Hepatocyte (in vitro differentiated cells): Measurements from ENCODE around the gene SMIM1. TPM values are rescaled to one million over a fixed set of nuclear protein-coding genes. Genes with fewer than 3 reads are reported as not detected.
A peak's percentile ranks its signal among the peaks of the same experiment; 100 is the strongest.
"Not testable (repeated sequence)": the region's sequence is repeated elsewhere in the genome, so short reads cannot be mapped to it uniquely, and the experiment has no call there.

Experiments
- DNase-seq: peaks from one replicate; pipeline ENCODE4 v3.0.0-alpha.2; 2016; ENCODE audit warnings: low spot score
- H2AFZ ChIP-seq: fragments of 200-600 bp; sonication (generic); 2 replicates; pipeline ENCODE4 v1.6.0; 2016; ENCODE audit warnings: antibody characterized with exemption, mild to moderate bottlenecking
- H3K27ac ChIP-seq: fragments of 200-600 bp; sonication (generic); 2 replicates; pipeline ENCODE4 v1.5.1; 2016; ENCODE audit warnings: mild to moderate bottlenecking
- H3K27me3 ChIP-seq: fragments of 200-600 bp; sonication (generic); 2 replicates; pipeline ENCODE4 v1.6.1; 2016
- H3K36me3 ChIP-seq: fragments of 200-600 bp; sonication (generic); replicated peaks from 2 replicates; pipeline ENCODE4 v1.5.1; 2016; ENCODE audit warnings: low read depth; ENCODE audit not compliant: insufficient read depth
- H3K4me1 ChIP-seq: fragments of 200-600 bp; sonication (generic); 2 replicates; pipeline ENCODE4 v1.5.1; 2016; ENCODE audit warnings: mild to moderate bottlenecking, moderate library complexity; ENCODE audit not compliant: insufficient read depth
- H3K4me2 ChIP-seq: fragments of 200-600 bp; sonication (generic); 2 replicates; pipeline ENCODE4 v1.6.0; 2016
- H3K4me3 ChIP-seq: fragments of 200-600 bp; sonication (generic); 2 replicates; pipeline ENCODE4 v1.5.1; 2016; ENCODE audit warnings: mild to moderate bottlenecking
- H3K79me2 ChIP-seq: fragments of 200-600 bp; sonication (generic); 2 replicates; pipeline ENCODE4 v1.6.0; 2017; ENCODE audit warnings: mild to moderate bottlenecking
- H3K9me2 ChIP-seq: fragments of 200-600 bp; sonication (generic); replicated peaks from 2 replicates; pipeline ENCODE4 v1.6.0; 2017; ENCODE audit warnings: mild to moderate bottlenecking; ENCODE audit not compliant: insufficient read depth
- H3K9me3 ChIP-seq: fragments of 200-600 bp; sonication (generic); 2 replicates; pipeline ENCODE4 v1.5.1; 2016; ENCODE audit warnings: low read depth, mild to moderate bottlenecking
- H4K20me1 ChIP-seq: fragments of 200-600 bp; sonication (generic); 2 replicates; pipeline ENCODE4 v1.6.0; 2016; ENCODE audit warnings: mild to moderate bottlenecking; ENCODE audit not compliant: insufficient read depth, poor library complexity, severe bottlenecking
- EZH2 ChIP-seq: fragments of 200-600 bp; sonication (generic); IDR thresholded peaks from 2 replicates; pipeline ENCODE4 v1.6.1; 2016; ENCODE audit warnings: antibody characterized with exemption, mild to moderate bottlenecking, borderline replicate concordance
- EZH2phosphoT487 ChIP-seq: fragments of 200-600 bp; sonication (generic); IDR thresholded peaks from one replicate; pipeline ENCODE4 v1.6.1; 2018; ENCODE audit warnings: antibody characterized with exemption, mild to moderate bottlenecking, low read depth, moderate library complexity; ENCODE audit not compliant: unreplicated experiment, severe bottlenecking
- WGBS: methylation state at CpG from one replicate; pipeline ENCODE4 v1.1.6; 2016; ENCODE audit warnings: low lambda C conversion rate; ENCODE audit errors: missing lambda C conversion rate; 5-methylcytosine and 5-hydroxymethylcytosine counted together
- polyA plus RNA-seq: library from polyadenylated mRNA; unstranded; fragments of >200 nt; fragmentation: Nextera tagmentation; extraction: Ambion mirVana; gene quantifications from 2 replicates; pipeline ENCODE4 v1.2.1, GENCODE V29; 2016
- total RNA-seq: library from RNA; depleted of rRNA; stranded (reverse); fragments of >200 nt; gene quantifications from 2 replicates; pipeline ENCODE4 v1.2.3, GENCODE V29; 2014
- TF ChIP-seq, protein P1 (sequence below): fragments of 200-600 bp; sonication (generic); IDR thresholded peaks from 2 replicates; pipeline ENCODE4 v1.5.1; 2016; ENCODE audit warnings: antibody characterized with exemption, mild to moderate bottlenecking; ENCODE audit not compliant: poor library complexity

SMIM1 gene
- total and polyA plus RNA-seq, 2 experiments from 2014 or later, result 21.0 to 118 TPM

DNA sequence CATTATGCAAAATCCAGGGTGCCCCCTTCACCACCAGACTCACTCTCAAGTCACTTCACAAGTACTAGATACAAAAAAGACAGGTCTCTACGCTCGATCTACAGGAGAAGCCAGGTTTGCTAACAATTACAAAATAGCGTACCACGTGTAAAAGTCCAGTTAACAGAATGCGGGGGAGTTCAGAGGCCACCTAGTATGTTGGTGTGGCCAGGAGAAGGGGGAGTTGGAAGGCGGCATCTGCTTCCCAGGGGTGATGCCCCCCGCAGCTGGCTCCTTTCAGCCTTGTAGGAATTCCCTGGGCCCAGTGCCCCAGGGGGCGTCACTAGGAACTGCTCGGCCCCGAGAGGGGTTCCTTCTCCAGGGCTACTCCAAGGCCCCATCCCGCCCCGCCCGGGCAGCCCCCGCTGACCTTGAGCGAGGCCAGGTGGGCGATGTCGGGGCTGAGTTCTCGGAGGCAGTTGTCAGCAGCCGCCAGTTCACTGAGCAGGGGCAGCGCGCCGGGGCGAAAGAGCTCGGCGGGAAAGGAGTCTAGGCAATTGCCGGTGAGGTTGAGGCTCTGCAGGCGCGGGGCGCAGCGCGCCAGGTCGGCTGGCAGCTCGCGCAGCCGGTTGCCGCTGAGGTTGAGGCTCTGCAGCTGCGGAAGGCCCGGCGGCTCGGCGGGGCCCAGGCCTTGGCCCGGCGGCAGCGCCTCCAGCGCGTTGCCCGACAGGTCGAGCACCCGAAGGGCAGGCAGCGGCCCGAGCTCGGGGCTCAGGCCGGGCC, 23.1 kb downstream of the SMIM1 start:
- no peaks in the 10 kb centered on the region for H3K9me2 ChIP-seq
- H4K20me1 ChIP-seq, result peaks cover 42% of the 10 kb centered on the region
- no peaks in the 10 kb centered on the region for H3K36me3 ChIP-seq
- no peaks in the 10 kb centered on the region for H3K9me3 ChIP-seq
- DNase-seq, result no peak
- peak overlapping the region; percentile 61 for H3K27ac ChIP-seq
- H3K79me2 ChIP-seq, result peaks cover 53% of the 10 kb centered on the region
- no peak for TF ChIP-seq EZH2phosphoT487
- TF ChIP-seq EZH2, result no peak
- TF ChIP-seq, protein P1, sequence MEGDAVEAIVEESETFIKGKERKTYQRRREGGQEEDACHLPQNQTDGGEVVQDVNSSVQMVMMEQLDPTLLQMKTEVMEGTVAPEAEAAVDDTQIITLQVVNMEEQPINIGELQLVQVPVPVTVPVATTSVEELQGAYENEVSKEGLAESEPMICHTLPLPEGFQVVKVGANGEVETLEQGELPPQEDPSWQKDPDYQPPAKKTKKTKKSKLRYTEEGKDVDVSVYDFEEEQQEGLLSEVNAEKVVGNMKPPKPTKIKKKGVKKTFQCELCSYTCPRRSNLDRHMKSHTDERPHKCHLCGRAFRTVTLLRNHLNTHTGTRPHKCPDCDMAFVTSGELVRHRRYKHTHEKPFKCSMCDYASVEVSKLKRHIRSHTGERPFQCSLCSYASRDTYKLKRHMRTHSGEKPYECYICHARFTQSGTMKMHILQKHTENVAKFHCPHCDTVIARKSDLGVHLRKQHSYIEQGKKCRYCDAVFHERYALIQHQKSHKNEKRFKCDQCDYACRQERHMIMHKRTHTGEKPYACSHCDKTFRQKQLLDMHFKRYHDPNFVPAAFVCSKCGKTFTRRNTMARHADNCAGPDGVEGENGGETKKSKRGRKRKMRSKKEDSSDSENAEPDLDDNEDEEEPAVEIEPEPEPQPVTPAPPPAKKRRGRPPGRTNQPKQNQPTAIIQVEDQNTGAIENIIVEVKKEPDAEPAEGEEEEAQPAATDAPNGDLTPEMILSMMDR, result no peak
- peaks cover 13% of the 10 kb centered on the region for H3K4me1 ChIP-seq
- no peaks in the 10 kb centered on the region for H3K27me3 ChIP-seq
- peak overlapping the region; percentile 99 for H3K4me2 ChIP-seq
- WGBS, result 8% methylated on average over 30 of the region's 53 CpGs
- H3K4me3 ChIP-seq, result peak overlapping the region; percentile 86
- H2AFZ ChIP-seq, result no peak overlapping the region

DNA sequence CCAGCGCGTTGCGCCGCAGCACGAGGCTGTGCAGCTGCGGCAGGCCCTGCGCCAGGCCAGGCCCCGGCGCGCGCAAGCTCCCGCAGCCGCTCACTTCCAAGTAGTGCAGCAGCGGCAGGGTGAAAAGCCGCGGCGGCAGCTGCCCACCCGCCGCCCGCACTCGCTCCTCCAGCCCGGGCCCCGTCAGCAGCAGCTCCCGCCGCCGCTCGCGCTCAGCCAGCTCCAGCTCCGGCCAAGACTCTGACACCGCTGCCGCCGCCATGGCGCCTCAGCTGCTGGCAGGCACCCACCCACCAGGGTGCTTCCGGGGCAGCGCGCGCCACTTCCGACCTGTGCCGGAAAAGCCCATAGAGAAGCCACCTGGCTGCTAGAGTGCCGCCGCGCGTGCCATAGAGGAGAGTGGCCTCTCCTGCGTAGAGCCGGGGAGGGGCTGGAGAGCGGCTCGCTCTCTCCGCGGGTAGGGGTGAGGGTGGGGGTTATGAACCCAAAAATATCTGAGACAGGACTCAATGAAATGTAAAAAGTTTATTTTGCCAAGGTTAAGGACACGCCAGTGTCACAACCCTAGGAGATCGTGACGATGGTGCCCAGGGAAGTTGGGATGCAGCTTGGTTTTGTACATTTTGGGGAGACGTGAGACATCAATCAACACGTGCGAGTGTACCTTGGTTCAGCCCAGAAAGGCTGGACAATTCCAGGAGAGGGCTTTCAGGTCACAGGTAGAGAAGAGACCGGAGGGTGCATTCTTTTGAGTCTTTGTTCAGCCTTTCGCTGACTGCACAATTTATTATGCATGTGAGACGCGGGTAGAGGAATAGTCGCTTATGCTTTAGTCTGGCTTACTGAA, 23.9 kb downstream of the SMIM1 start, which contains the start of gene LRRC47:
LRRC47 (minus strand) TSS at position 284 of the 847 bp plus-strand sequence; CDS start at position 262, 22 bp downstream.
- TF ChIP-seq EZH2phosphoT487 (no peak), EZH2 (no peak)
- TF ChIP-seq, protein P1, result no peak
- DNase-seq, result peak; percentile 96
- Histone ChIP-seq H3K9me2 (no peaks in the 10 kb centered on the region), H3K79me2 (peaks cover 46% of the 10 kb centered on the region), H3K36me3 (no peaks in the 10 kb centered on the region), H3K9me3 (no peaks in the 10 kb centered on the region), H3K27ac (peak within 1 kb of the TSS; percentile 61), H3K4me1 (peaks cover 13% of the 10 kb centered on the region), H3K4me2 (peak within 1 kb of the TSS; percentile 99), H3K4me3 (peak within 1 kb of the TSS; percentile 86), H4K20me1 (peaks cover 34% of the 10 kb centered on the region), H2AFZ (peak within 1 kb of the TSS; percentile 100), H3K27me3 (no peaks in the 10 kb centered on the region)
- WGBS, result 6% methylated on average over 46 of the region's 60 CpGs

DNA sequence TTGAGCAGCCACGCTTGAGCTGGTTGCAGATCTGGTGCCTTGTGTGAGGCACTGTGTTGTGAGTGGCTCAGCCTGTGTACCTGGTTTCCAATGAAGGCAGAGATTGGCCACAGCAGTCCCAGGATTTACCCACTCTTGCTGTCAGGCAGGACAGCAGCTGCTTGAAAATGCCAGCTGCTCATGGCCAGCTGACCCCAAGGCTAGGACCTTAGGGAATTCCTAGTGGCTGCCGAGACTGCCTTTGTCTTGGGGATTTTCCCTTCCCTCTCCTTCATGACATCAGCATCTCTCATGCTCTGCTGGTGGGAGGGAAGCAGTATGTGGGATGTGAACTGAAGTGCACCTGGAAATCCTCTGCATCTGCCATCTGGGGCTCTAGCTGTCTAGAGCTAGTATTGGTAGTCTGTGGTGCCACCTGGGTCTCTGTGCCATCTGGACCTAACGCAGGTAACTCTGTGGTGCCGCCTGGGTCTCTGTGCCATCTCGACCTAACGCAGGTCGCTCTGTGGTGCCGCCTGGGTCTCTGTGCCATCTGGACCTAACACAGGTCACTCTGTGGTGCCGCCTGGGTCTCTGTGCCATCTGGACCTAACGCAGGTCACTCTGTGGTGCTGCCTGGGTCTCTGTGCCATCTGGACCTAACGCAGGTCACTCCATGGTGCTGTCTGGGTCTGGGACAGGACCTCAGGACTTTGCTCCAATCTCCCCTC, 27.6 kb downstream of the SMIM1 start:
- H3K4me3 ChIP-seq, result no peak overlapping the region
- WGBS, result 87% methylated on average over 11 of the region's 11 CpGs

DNA sequence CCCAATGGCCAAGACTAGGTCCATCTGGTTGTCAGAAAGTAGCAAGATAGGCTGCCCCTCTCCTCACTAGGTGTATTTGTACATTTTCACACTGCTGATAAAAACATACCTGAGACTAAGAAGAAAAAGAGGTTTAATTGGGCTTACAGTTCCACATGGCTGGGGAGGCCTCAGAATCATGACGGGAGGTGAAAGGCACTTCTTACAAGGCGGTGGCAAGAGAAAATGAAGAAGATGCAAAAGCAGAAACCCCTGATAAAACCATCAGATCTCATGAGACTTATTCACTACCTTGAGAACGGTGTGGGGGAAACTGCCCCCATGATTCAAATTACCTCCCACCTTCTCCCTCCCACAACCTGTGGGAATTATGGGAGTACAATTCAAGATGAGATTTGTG, 28.2 kb downstream of the SMIM1 start:
- not testable (repeated sequence) for H4K20me1 ChIP-seq, H2AFZ ChIP-seq, H3K4me3 ChIP-seq, H3K79me2 ChIP-seq, H3K27me3 ChIP-seq, H3K4me1 ChIP-seq, H3K36me3 ChIP-seq, H3K9me3 ChIP-seq, H3K9me2 ChIP-seq, H3K27ac ChIP-seq, DNase-seq, H3K4me2 ChIP-seq
- 86% methylated on average over 3 of the region's 3 CpGs for WGBS

More for the DNA sequence above, 27.6 kb downstream of the SMIM1 start:
- peaks cover 3% of the 10 kb centered on the region for H4K20me1 ChIP-seq
- H3K4me2 ChIP-seq, result no peak overlapping the region
- no peaks in the 10 kb centered on the region for H3K27me3 ChIP-seq
- H3K36me3 ChIP-seq, result no peaks in the 10 kb centered on the region
- H3K9me3 ChIP-seq, result no peaks in the 10 kb centered on the region
- H3K79me2 ChIP-seq, result peaks cover 11% of the 10 kb centered on the region
- H2AFZ ChIP-seq, result no peak overlapping the region
- H3K27ac ChIP-seq, result no peak overlapping the region
- TF ChIP-seq, protein P1, result no peak
- TF ChIP-seq EZH2, result no peak
- TF ChIP-seq EZH2phosphoT487, result no peak
- H3K9me2 ChIP-seq, result no peaks in the 10 kb centered on the region
- DNase-seq, result no peak
- H3K4me1 ChIP-seq, result peaks cover under 1% of the 10 kb centered on the region
